GM11168 (cell line): ENCODE data around the gene TULP4.
"Not testable (repeated sequence)": the region's sequence is repeated elsewhere in the genome, so short reads cannot be mapped to it uniquely, and the experiment has no call there.

Source experiments
- in situ Hi-C: fragments of 300-500 bp; cut with MboI; formaldehyde crosslinking; loops from one replicate; pipeline ENCODE4 v1.12.0; 2022; ENCODE audit warnings: low sequenced_read_pairs; ENCODE audit not compliant: unreplicated experiment

The TULP4 gene

GRCh38 chr6:158384671-158385110 is 72.4 kb downstream of the TULP4 start:
- in situ Hi-C loops: no loop called here

GRCh38 chr6:158387036-158387435 is 74.8 kb downstream of the TULP4 start:
- in situ Hi-C loops: no loop called here

DNA sequence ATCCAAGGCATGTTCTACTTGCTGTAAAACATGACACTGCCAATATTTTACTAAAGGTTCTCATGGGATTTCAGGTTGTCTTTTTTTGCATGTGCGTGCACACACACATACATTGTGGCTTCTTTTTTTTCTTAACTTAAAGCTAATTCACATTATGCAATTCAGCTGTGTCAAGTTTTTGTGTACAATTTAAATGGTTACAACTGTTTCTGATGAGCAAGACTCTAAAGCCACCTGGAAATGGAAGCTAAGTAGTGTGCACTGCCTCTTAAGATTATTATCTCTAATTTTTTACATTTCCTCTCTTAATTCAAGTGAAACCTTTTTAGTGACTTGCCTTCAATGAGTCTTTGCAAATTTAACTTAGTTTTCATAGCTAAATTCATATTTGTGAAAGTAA is 75.3 kb downstream of the TULP4 start:
- in situ Hi-C loops: no loop called here

GRCh38 chr6:158388727-158389126 is 76.5 kb downstream of the TULP4 start:
- in situ Hi-C loops: no loop called here

DNA sequence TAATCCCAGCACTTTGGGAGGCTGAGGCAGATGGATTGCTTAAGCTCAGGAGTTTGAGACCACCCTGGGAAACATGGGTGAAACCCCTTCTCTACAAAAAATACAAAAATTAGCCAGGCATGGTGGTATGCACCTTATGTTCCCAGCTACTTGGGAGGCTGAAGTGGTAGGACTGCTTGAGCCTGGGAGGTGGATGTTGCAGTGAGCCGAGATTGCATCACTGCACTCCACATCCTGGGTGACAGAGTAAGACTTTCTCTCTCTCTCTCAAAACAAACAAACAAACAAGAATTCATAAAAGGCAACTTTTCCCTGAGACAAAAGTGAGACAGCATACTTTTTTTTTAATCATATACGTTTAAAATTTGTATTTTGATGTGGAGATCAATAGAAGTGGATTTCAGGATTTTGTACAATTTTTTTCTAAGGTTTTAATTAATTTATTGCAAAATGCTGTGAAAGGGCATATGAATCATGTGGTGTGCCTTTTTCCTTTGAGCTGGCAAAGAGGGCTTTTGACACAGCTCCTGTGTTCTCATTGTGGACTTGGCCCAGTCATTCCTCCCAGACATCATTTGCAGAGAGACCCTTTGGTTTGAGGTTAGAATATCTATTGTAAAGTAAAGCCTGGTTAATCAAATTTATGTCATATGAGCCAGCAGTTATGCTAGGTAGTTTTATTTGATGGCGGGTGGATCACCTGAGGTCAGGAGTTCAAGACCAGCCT is 77.1 kb downstream of the TULP4 start:
- in situ Hi-C loops: no loop called here

DNA sequence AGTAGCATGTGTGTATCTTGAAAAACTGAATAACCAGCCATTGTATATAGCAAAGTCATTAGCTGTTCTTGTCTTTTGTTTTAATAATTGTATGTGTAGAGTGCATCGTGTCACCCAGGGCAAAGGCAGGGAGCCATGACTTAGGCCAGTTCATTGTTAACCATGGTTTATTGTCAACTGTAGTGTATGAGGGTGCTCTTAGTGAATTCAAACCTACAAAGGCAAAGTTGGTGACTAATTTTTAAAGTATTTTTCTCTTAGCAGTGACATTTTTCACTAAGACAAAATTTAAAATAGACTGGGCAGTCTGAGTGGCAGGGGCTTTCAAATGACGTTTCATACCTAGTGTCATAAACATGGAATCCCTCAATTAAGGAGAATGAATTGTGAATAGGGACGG is 79.0 kb downstream of the TULP4 start:
- in situ Hi-C loops: no loop called here

DNA sequence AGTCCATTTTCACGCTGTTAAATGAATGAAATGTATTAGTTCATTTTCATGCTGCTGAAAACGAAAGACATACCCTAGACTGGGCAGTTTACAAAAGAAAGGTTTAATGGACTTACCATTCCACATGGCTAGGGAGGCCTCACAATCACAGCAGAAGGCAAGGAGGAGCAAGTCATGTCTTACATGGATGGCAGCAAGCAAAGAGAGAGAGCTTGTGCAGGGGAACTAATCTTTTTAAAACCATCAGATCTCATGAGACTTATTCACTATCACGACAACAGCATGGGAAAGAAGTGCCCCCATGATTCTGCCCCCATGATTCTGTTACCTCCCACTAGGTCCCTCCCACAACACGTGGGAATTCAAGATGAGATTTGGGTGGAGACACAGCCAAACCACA is 79.7 kb downstream of the TULP4 start:
- in situ Hi-C loops: not testable (repeated sequence)

DNA sequence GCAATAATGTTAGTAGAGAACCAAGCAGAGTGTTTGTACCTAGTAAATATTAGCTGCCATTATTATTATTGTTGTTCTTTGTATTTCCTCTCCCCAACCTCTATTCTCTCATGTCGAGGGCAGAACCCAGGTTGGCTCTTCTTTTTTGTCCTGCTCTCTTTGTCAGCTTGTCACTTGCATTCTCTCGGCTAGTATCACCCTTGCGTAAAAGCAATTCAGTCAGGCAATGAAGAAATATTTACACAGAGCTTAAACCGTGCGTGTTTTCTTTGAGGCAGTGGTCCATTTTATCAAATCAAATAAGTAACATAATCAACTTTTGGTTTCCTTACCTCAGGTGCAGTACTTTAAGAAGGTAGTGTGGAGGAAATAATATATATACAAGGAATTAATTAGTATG is 83.9 kb downstream of the TULP4 start:
- in situ Hi-C loops: no loop called here

DNA sequence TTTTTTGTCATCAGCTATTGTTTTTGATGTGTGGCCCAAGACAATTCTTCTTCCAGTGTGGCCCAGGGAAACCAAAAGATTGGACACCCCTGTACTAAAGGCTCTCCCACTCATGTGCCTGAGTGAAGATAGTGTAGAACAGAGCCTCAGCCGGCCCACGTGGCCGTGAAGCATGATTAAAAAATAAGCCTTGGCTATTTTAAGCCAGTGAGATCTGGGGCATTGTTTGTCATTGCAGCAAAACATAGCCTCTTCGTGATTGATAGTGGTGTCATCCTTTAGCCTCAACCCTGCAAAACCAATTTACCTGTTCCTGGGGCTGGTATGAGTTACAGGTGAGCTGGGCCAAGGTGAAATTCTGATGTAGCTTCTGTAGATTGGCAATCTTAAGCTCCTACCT is 85.3 kb downstream of the TULP4 start:
- in situ Hi-C loops: no loop called here

- in situ Hi-C loops: no loop called here
Observed at GRCh38 chr6:158398252-158399024, 86.2 kb downstream of the TULP4 start.

- in situ Hi-C loops: no loop called here
Observed at GRCh38 chr6:158399040-158399700, 86.9 kb downstream of the TULP4 start.

DNA sequence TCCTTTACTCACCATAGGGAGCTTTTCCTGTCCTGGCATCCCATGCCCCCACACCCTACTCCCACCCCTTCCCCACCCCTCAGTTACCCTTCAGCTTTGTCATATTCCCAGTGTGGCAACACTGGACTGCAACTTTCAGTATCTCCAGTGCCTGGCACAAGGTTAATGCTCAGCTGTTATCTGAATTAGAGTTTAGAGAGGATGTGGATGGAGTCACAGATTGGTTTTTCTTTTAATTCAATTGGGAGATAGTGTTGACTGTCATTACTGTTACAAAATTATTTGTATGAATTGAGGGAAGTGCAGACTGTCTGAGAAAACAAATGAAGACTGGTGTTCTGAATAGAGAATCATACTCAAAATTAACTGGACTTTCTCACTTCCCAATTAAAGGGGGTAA is 89.9 kb downstream of the TULP4 start:
- in situ Hi-C loops: no loop called here

- in situ Hi-C loops: not testable (repeated sequence)
Observed at GRCh38 chr6:158405321-158405831, 93.1 kb downstream of the TULP4 start.

- in situ Hi-C loops: no loop called here
Observed at GRCh38 chr6:158405933-158406332, 93.7 kb downstream of the TULP4 start.

DNA sequence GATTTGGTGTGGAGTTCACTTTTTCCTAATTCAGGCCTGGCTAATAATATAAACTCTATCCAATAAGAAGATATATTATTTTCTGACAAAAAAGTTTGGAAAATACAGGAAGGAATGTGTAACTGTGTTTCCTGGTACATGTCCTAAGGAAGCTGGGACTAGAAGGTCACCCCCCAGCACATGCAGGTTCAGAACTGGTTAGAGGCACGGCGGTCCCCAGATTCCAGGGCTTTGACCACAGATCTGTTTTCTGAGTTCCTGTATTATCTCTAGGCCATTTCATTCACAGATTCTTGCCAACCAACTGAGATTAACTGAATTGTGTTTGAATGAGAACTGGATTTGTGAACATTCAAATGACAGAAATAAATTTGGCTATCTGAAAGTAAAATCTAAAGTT is 94.5 kb downstream of the TULP4 start:
- in situ Hi-C loops: no loop called here

GRCh38 chr6:158408013-158408412 is 95.7 kb downstream of the TULP4 start:
- in situ Hi-C loops: no loop called here

GRCh38 chr6:158408552-158409130 is 96.4 kb downstream of the TULP4 start:
- in situ Hi-C loops: no loop called here

- in situ Hi-C loops: no loop called here
Observed at GRCh38 chr6:158409451-158409850, 97.2 kb downstream of the TULP4 start.

GRCh38 chr6:158410784-158411183 is 98.5 kb downstream of the TULP4 start:
- in situ Hi-C loops: no loop called here

DNA sequence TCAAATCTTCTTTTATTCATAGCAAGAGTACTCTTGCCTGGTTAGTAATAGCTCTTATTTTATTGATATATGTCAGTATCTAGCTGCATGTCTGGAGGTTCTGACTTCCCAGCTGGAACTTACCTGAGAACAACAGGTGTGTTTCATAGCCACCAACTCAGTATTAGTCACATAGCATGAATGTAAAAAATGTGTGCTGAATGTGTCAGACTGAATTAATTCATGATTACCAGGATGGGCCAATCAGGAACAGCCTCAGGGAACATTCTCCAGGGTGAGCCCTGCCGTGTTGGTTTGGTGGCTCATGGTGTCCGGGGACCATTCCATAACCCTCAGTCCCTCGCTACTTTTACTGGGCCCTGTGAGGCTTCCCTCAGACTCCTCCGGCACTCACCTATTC is 99.7 kb downstream of the TULP4 start:
- in situ Hi-C loops: no loop called here

DNA sequence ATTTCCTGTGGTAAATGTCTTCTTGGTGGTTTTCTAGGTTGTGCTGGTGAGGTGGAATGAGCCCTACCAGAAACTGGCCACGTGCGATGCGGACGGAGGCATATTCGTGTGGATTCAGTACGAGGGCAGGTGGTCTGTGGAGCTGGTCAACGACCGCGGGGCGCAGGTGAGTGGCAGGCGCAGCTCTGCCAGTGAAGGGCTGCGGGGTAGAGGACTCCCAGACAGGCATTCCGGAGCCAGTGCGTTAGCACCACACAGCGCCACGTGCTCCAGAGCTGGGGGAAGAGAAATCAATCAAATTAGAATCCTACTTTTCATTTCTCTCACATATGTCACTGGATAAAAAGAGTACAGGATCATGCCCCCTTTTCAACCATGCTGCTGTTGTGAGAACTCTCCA is 100.8 kb downstream of the TULP4 start:
- in situ Hi-C loops: no loop called here
